ENCODE results near the gene RNF208.

The RNF208 gene

DNA sequence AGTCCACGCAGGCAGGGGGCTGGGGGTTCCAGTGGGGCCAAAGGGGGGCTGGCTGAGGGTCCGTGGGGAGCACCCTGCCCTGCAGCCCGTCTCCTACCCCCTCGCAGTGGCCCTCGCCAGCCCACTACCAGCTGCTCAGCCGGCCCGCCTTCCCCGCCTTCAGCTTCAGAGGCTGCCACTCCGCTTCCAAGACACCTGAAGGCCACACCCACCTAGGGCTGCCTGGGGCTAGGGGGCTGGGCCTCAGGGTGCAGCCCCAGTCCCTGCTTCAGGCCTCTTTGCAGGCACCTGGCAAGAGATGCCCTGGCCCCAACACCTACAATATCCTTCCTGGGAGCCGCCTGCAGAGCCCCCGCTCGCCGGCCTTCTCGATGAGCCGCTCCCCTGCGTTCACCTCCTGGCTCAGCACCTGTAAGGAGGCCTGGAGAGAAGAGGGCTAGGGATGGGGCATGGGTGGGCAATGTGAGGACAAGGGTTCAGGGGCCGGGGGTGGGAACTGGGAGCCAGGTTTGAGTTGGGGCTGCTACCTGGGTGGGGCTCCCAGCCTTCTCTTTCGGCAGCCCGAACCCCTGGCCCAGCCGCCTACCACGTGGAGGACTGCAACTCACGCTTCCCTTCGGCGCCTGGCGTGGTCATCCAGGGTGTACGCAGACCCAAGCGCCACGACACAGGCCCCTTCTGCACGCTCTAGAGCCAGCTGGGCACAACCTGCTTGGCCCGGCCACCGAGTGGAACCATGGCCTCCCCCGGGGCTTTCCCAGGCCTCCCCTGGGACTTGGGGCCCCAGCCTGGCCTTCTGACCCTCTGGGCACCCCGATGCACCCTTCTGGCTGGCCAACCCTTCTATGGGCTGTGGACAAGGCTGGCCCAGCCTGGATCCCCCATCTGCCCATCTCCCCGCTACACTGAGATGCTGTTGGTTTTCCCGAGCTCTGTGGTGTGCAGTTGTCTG lies 30.8 kb upstream of the RNF208 start:
- Histone ChIP-seq H3K36me3 (ENCODE audit: control insufficient read depth, insufficient read depth, low read length) (peaks cover 17% of the 10 kb centered on the region), H3K9me3 (ENCODE audit: control insufficient read depth, low read length) (no peaks in the 10 kb centered on the region), H3K4me1 (ENCODE audit: control insufficient read depth, insufficient read depth, low read length, poor library complexity, severe bottlenecking) (peaks cover 16% of the 10 kb centered on the region), H3K4me3 (ENCODE audit: extremely low read depth, insufficient read depth, low read length, poor library complexity, severe bottlenecking) (no peak overlapping the region), H3K27ac (ENCODE audit: low read depth, low read length, severe bottlenecking) (no peak overlapping the region)
- 81 to 87% methylated on average over 27 to 31 of the region's 35 CpGs for WGBS, 2 experiments (ENCODE audit: insufficient coverage in 2 of 2)

DNA sequence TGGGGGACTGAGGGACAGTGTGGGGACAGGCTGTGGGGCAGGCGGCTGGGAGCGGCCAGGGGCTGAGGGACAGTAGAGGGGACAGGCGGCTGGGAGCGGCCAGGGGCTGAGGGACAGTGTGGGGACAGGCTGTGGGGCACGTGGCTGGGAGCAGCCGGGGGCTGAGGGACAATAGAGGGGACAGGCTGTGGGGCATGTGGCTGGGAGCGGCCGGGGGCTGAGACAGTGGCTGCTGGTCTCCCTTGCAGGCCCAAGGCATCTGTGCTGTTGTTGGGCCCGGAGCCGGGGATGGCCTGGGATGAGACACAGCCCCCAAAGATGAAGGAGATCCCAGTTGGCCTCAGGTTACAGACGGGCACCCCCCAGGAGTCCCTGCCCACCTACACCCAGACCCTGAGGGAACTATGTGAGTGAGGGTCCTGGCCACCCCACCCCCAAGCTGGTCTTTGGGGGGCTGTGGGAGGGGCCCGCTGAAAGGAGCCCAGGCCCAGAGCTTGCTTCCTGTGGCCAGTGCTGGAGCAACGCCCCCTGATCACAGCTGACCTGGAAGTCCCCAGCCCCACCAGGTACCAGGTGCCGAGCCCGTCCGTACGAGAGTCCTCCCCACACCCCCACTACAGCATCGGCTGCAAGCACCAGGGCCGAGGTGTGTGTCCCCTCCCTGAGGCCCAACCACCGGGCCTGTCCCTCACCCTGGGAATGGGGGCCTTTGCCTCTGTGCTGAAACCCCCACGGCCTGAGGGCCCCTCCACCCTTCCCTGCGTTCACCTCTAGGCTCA lies 29.6 kb upstream of the RNF208 start:
- H3K4me1 ChIP-seq (ENCODE audit: control insufficient read depth, insufficient read depth, low read length, poor library complexity, severe bottlenecking): peaks cover 15% of the 10 kb centered on the region
- no peak overlapping the region for H3K4me3 ChIP-seq (ENCODE audit: extremely low read depth, insufficient read depth, low read length, poor library complexity, severe bottlenecking)
- no peaks in the 10 kb centered on the region for H3K9me3 ChIP-seq (ENCODE audit: control insufficient read depth, low read length)
- no peak overlapping the region for H3K27ac ChIP-seq (ENCODE audit: low read depth, low read length, severe bottlenecking)
- whole genome bisulfite sequencing, 2 experiments (ENCODE audit: insufficient coverage in 2 of 2): 90 to 94% methylated on average over 15 to 17 of the region's 22 CpGs
- H3K36me3 ChIP-seq (ENCODE audit: control insufficient read depth, insufficient read depth, low read length): peaks cover 9% of the 10 kb centered on the region

DNA sequence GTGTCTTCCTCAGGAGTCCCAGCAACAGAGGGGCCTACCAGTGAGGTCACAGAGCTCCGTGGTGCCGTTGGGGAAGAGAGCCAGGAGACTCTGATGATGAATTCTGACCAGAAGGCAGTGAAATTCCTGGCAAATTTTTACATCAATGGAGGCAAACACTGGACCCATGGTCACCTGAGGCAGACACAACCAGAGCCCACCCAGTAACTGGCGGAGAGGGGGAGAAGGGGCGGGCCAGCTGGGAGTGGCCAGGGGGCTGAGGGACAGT lies 29.1 kb upstream of the RNF208 start, which contains the start of gene STPG3:
TSS of gene STPG3 (plus strand) at position 93 of the 268 bp plus-strand sequence. CDS start at position 94, 1 bp downstream.
- WGBS, 2 experiments (ENCODE audit: insufficient coverage in 2 of 2): 70 to 76% methylated on average over 2 to 3 of the region's 4 CpGs
- peaks cover 10% of the 10 kb centered on the region for H3K4me1 ChIP-seq (ENCODE audit: control insufficient read depth, insufficient read depth, low read length, poor library complexity, severe bottlenecking)

DNA sequence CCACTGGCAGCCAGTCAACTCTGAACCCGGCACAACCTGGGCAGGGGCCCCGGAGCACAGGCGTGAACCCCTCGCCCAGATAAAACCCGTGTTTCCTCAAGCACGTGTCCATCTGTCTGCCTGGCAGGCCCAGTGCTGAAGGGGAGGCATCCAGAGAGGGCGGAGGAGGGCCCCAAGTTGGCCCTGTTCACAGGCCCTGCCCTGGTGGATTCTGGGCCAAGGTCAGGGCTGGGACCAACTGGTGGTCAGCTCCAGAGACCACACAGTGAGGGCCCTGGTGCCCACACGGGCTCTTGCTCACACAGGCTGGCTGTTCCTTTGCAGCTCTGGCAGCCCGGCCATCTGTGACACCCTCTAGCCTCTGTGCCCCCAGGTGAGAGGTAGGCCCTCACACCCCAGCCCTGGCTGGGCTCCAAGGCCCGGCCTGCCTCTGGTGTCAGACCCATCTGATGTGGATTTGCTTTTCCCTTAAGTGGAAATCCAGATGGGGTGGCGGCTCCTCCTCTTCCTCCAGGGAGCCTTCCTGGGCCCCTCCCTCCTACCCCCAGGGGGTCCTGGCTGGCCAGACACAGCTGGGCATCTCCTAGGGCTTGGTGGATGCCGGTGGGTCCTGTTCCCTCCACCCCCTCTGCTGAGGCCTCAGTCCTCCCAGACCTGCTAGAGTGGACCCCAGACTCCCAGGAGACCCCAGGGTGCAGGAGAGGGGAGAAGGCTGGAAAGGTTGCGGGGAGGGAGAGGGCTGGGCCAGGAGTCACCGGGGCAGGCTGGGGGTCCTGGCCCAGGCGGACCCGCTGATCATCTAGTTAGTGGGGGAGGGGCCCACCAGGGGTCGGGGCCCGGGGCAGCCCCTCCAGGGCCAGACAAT lies 28.5 kb upstream of the RNF208 start:
- Histone ChIP-seq H3K4me1 (ENCODE audit: control insufficient read depth, insufficient read depth, low read length, poor library complexity, severe bottlenecking) (peaks cover 10% of the 10 kb centered on the region), H3K4me3 (ENCODE audit: extremely low read depth, insufficient read depth, low read length, poor library complexity, severe bottlenecking) (no peak overlapping the region), H3K27ac (ENCODE audit: low read depth, low read length, severe bottlenecking) (no peak overlapping the region), H3K9me3 (ENCODE audit: control insufficient read depth, low read length) (no peaks in the 10 kb centered on the region), H3K36me3 (ENCODE audit: control insufficient read depth, insufficient read depth, low read length) (no peaks in the 10 kb centered on the region)
- 86 to 88% methylated on average over 12 to 16 of the region's 18 CpGs for WGBS, 2 experiments (ENCODE audit: insufficient coverage in 2 of 2)

More for the DNA sequence above, 29.1 kb upstream of the RNF208 start, which contains the start of gene STPG3:
- peaks cover 3% of the 10 kb centered on the region for H3K36me3 ChIP-seq (ENCODE audit: control insufficient read depth, insufficient read depth, low read length)
- H3K9me3 ChIP-seq (ENCODE audit: control insufficient read depth, low read length): no peaks in the 10 kb centered on the region
- H3K4me3 ChIP-seq (ENCODE audit: extremely low read depth, insufficient read depth, low read length, poor library complexity, severe bottlenecking): no peak within 1 kb of the TSS
- H3K27ac ChIP-seq (ENCODE audit: low read depth, low read length, severe bottlenecking): no peak within 1 kb of the TSS

DNA sequence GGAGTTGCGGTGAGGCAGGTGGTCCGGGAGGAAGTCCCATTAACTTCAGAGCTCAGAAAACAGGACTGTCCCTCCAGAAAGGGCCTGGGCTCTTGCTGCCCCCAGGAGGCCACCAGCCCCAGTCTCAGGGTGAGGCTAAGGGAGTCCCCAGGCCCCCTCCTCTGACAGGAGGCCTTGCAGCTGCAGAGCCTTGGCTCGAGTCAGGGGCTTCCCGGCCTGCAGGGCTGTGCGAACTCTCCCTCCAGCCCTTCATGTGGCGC lies 25.8 kb upstream of the RNF208 start:
- H3K4me1 ChIP-seq (ENCODE audit: control insufficient read depth, insufficient read depth, low read length, poor library complexity, severe bottlenecking): peaks cover 5% of the 10 kb centered on the region
- peaks cover 13% of the 10 kb centered on the region for H3K36me3 ChIP-seq (ENCODE audit: control insufficient read depth, insufficient read depth, low read length)
- no peak overlapping the region for H3K27ac ChIP-seq (ENCODE audit: low read depth, low read length, severe bottlenecking)
- WGBS, 2 experiments (ENCODE audit: insufficient coverage in 2 of 2): 85 to 86% methylated on average over 2 of the region's 6 CpGs
- H3K4me3 ChIP-seq (ENCODE audit: extremely low read depth, insufficient read depth, low read length, poor library complexity, severe bottlenecking): no peak overlapping the region
- no peaks in the 10 kb centered on the region for H3K9me3 ChIP-seq (ENCODE audit: control insufficient read depth, low read length)

DNA sequence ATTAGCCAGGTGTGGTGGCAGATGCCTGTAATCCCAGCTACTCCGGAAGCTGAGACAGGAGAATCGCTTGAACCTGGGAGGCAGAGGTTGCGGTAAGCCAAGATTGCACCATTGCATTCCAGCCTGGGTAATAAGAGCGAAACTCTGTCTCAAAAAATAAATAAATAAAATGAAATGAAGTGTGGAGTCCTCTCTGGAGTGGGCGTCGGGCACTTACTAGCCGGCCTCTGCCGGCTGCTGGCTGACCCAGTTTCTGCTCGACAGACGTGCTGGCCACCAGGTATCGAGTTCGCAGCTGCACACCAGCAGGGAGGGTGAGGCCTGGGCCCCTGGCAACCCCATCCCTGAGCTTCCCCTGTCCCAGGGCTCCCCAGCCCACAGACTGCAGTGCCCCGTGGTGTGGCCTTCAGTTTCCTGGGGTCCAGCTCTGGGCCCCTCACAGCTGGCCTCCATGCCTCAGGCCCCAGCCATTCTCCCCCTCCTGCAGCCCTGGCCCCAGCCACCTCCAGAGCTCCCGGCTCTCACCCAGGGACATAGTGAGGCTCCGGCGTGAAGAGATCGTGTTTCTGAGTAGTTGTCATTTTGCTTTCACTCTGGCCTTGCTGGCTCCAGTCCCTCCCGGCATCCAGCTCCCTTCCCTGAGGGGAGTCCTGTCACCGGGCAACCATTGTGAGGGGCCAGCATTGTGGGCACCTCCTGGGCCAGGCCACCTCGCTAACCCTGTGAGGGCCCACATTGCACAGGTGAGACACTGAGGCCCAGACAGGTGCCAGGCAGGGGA lies 25.3 kb upstream of the RNF208 start:
- Histone ChIP-seq H3K9me3 (ENCODE audit: control insufficient read depth, low read length) (no peaks in the 10 kb centered on the region), H3K4me3 (ENCODE audit: extremely low read depth, insufficient read depth, low read length, poor library complexity, severe bottlenecking) (no peak overlapping the region), H3K4me1 (ENCODE audit: control insufficient read depth, insufficient read depth, low read length, poor library complexity, severe bottlenecking) (peaks cover 10% of the 10 kb centered on the region), H3K27ac (ENCODE audit: low read depth, low read length, severe bottlenecking) (no peak overlapping the region), H3K36me3 (ENCODE audit: control insufficient read depth, insufficient read depth, low read length) (peaks cover 18% of the 10 kb centered on the region)
- WGBS, 2 experiments (ENCODE audit: insufficient coverage in 2 of 2): 75 to 78% methylated on average over 13 to 19 of the region's 20 CpGs

DNA sequence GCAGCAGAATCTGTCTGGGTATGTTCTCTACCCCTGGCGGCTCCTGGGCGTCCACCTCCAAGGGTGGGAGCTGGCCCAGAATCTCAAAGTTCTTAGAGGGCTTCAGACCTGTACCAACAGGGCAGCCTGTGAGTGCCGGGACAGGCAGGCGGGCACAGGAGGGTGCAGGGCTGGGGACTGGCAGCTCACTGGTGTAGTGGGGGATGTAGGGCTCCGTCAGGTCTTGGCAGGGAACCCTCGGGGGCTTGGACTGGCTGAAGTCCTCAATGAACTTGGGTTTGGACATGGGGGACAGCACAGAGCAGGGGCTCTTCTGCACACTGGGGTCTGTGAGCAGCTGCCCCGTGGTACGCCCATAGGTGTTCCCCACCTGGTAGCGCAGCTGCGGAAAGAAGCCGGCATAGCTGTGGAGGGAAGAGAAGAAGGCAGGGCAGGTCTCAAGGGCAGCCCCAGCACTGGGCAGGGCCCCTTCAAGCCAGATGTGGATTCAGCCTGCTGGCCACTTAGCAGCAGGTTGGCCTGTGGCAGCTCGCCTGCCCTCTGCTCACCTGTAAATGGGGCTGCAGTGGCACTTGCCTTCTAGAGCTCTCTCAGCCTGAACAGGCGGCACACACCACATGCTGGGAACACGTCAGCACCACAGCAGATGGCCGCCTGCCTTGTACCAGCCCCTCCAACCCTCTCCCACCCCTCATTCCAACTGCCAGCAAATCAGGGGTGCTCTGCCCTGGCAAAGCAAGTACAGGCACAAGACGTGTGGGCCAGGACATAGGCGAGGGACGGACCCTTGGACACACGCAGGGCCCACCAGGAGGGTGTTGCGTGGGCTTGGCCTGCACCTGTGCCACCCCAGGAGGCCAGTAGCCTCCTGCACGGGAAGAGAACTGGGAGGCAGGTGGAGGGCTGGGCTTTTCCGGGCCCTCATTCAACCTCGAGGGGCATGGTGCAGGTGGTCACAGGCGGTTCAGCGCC lies 23.7 kb upstream of the RNF208 start:
- H3K27ac ChIP-seq (ENCODE audit: low read depth, low read length, severe bottlenecking): no peak overlapping the region
- H3K4me3 ChIP-seq (ENCODE audit: extremely low read depth, insufficient read depth, low read length, poor library complexity, severe bottlenecking): no peak overlapping the region
- no peaks in the 10 kb centered on the region for H3K9me3 ChIP-seq (ENCODE audit: control insufficient read depth, low read length)
- peaks cover 8% of the 10 kb centered on the region for H3K4me1 ChIP-seq (ENCODE audit: control insufficient read depth, insufficient read depth, low read length, poor library complexity, severe bottlenecking)
- peaks cover 27% of the 10 kb centered on the region for H3K36me3 ChIP-seq (ENCODE audit: control insufficient read depth, insufficient read depth, low read length)
- WGBS, 2 experiments (ENCODE audit: insufficient coverage in 2 of 2): 92 to 96% methylated on average over 20 to 25 of the region's 25 CpGs

DNA sequence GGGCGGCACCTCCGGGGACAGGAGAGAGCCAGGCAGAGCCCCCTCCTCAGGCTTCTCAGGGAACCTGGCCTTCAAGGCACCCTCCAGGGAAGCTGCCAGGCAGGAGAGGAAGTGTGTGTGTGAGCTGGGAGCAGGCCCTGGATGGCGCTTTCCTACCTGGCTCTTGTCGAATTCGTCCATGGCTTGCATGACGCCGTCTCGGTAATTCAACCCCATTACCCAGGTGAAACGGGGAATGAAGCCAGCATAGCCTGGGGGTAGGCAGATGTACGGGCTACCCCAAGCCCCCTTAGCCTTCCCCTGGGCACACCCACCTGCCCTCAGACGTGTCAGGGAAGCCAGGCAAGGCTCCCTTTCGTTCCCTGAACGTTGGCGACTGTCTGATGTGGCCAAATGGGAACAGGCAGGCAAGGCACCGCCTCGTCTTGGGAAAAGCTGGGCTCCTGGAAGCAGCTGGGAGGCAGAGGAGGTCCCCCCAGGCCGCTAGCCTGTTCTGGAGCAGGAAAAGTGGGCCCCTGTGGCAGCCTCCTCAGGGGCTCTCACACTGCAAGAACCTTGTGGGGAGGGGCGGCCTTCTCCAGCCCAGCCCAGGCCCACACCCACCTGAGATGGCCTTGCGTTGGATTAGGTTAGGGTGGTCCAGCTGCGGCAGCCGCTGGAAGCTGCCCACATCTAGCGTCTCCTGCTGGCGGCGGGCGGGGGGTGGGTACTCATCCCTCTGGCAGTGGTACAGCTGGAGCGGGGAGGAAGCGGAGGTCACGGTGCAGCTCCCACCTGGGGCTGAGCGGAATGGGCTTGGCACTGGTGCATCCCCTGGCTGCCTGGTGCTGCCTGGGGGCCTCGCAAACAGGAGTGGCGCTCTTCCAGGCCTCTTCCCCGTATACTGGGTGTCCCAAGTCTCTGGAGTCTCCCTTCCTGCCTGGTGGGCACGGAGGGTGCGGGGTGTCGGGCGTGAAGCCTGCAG lies 22.7 kb upstream of the RNF208 start:
- H3K36me3 ChIP-seq (ENCODE audit: control insufficient read depth, insufficient read depth, low read length): peaks cover 27% of the 10 kb centered on the region
- 76 to 79% methylated on average over 30 to 35 of the region's 36 CpGs for WGBS, 2 experiments (ENCODE audit: insufficient coverage in 2 of 2)
- no peaks in the 10 kb centered on the region for H3K9me3 ChIP-seq (ENCODE audit: control insufficient read depth, low read length)
- peaks cover 8% of the 10 kb centered on the region for H3K4me1 ChIP-seq (ENCODE audit: control insufficient read depth, insufficient read depth, low read length, poor library complexity, severe bottlenecking)
- H3K27ac ChIP-seq (ENCODE audit: low read depth, low read length, severe bottlenecking): no peak overlapping the region
- no peak overlapping the region for H3K4me3 ChIP-seq (ENCODE audit: extremely low read depth, insufficient read depth, low read length, poor library complexity, severe bottlenecking)
